GM21423 (cell line): ENCODE measurements around the gene METTL4.
A peak's percentile ranks its signal among the peaks of the same experiment; 100 is the strongest.

ENCODE experiments used
- ATAC-seq: cut with Tn5 transposase; IDR thresholded peaks from one replicate; pipeline ENCODE4 v1.9.1; 2021; ENCODE audit warnings: mild to moderate bottlenecking, moderate library complexity; ENCODE audit not compliant: unreplicated experiment

Gene METTL4

GRCh38 chr18:2571200-2572170, at the start of gene METTL4, which contains the start of gene NDC80:
METTL4 (minus strand) TSS chr18:2571505; CDS start chr18:2567216, 4,289 bp downstream.
NDC80 (plus strand) TSS chr18:2571557; CDS start chr18:2572986, 1,429 bp downstream.
- peak; percentile 73 for ATAC-seq

GRCh38 chr18:2618009-2618408, 46.7 kb upstream of the METTL4 start:
- no peak for ATAC-seq

- no peak for ATAC-seq
These were observed 46.2 kb upstream of the METTL4 start for GRCh38 chr18:2617401-2617998.

- no peak for ATAC-seq
These were observed 41.7 kb upstream of the METTL4 start for GRCh38 chr18:2612996-2613395.

- ATAC-seq = no peak
These were observed 39.2 kb upstream of the METTL4 start for GRCh38 chr18:2610549-2610948.

- no peak for ATAC-seq
These were observed 38.3 kb upstream of the METTL4 start for GRCh38 chr18:2609604-2610003.

DNA sequence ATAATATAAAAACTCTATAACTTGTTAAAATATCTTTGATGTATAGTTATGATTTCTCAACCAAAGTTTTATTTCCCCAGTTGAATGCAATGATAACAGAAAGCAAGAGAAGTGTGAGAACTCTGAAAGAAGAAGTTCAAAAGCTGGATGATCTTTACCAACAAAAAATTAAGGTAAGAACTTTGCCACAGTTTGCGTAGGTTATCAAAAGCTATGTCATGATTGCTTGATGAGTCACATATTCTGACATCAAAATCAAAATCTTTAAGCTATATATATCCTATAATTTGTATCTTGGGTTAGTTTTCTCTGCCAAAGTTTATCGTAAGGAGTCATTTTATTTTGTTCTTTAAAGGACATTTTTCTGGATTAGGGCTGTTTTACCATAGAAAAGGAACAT, 35.0 kb upstream of the METTL4 start:
- ATAC-seq = no peak

DNA sequence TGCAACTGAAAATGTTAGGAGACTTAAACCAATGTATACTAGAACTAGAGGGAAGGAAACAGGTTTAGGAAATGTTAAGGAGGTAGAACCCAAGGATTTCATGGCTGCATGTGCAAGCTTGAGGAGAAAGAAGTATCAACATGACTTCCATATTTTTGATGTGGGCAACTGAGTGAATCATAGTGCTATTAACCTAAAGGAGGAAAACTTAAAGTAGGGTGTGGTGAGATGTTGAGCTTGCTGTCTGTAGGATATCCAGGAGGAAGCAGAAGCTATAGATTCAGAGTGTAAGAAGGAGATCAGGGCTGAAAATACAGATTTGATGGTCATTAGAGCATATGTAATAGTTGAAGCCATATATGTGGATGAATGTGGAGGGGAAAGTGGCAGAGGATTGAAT, 31.5 kb upstream of the METTL4 start:
- ATAC-seq = no peak

DNA sequence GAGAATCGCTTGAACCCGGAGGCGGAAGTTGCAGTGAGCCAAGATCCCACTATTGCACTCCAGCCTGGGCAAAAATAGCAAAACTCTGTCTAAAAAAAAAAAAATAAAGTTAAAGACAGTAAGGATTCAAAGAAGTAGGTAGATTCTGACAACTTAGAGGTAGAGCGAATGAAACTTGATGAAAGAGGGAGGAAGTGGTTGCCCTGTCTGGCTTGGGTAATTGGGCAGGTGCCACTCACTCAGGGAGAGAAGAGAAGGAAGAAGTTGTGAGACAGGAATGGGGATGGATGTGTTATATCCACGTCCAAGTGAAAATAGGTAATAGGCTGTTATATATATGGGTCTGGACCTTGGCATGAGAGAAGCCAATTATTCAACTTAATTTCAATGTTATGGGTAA, 26.3 kb upstream of the METTL4 start:
- no peak for ATAC-seq

GRCh38 chr18:2590303-2590702, 19.0 kb upstream of the METTL4 start:
- ATAC-seq = no peak

DNA sequence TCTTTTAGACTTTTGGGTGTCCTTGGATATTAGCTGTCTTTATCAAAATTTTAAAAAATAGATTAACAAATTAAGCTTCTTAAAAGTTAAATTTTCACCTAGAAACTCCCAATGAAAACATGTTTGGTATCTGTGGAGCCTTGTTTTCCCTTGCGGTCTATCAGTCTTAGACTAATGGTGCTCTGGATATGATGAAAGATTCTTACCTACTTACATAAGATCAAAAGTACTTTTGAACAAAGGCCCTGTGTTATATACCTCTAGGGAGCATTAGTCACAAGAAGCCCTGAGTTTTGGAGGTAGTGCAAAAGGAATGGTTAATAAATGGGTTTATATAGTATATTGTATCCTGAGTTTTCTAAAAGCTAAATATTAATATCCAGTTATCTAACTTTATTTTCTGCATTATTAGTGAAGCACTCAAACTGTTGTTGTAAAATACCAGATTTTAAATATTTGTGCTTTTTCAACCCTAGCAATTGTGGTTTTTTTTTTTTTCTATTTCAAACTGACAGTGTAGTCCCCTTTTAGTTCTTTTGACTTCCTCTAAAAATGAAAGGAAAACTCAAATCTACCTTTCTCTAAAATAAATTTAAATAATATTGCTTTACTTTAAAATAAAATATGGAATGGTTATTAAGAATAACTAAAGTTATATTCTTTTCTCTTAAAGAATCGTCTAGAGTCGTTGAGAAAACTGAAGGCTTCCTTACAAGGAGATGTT, 18.2 kb upstream of the METTL4 start:
- no peak for ATAC-seq

GRCh38 chr18:2588666-2589344, 17.5 kb upstream of the METTL4 start:
- ATAC-seq = no peak

DNA sequence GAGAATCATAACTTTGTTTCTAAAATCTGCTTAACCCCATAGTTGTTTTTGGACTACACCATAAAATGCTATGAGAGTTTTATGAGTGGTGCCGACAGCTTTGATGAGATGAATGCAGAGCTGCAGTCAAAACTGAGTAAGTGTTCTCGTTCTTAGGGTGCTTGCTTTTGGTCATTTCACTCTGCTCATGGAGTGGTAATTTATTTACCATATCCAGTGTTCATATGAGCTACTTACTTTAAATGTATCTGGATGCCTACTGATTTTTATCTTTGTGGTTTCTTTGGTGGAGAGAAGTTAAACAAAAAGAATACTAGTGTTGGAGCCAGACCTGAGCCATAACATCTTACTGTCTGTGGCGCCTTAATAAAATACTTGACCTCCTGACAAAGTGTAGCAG, 16.5 kb upstream of the METTL4 start:
- no peak for ATAC-seq

GRCh38 chr18:2573408-2573807, 2.1 kb upstream of the METTL4 start:
- ATAC-seq = no peak

- ATAC-seq = no peak
These were observed 1.6 kb upstream of the METTL4 start for GRCh38 chr18:2572892-2573291.

- ATAC-seq = no peak
These were observed 865 bp upstream of the METTL4 start for GRCh38 chr18:2572171-2572569.

GRCh38 chr18:2570772-2571199, 519 bp downstream of the METTL4 start:
- ATAC-seq = peak; percentile 34

GRCh38 chr18:2569338-2570207, 1.7 kb downstream of the METTL4 start:
- no peak for ATAC-seq

GRCh38 chr18:2568605-2569004, 2.7 kb downstream of the METTL4 start:
- ATAC-seq = no peak

DNA sequence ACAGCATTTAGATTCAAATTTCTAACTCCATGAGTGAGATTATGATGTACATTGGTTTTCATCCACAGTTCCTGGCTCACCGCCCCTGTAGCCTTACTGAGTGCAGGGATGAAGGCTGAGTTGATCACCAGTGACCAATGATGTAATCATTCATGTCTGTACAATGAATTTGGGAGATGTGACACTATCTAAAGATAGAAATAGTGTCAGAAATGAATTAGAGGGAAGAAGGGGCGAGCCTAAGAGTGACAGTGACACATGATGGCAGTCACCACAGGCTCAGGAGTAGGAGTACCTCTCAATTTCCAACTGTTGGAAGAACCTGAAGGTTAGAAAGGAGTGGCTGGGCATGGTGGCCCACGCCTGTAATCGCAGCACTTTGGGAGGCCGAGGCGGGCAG, 3.2 kb downstream of the METTL4 start:
- no peak for ATAC-seq
